DND-41 (cell line): ENCODE results near the gene MAP6.

ENCODE experiments used
- ATAC-seq: fragments of 200-7000 bp; cut with Tn5 transposase; 3 replicates; pipeline ENCODE4 v1.9.1; 2021; ENCODE audit warnings: low read depth; ENCODE audit not compliant: insufficient read depth
- DNase-seq: peaks from one replicate; pipeline ENCODE4 v3.0.0-alpha.2; 2020
- H2AFZ ChIP-seq: 2 replicates; pipeline ENCODE4 v1.6.0; 2012; ENCODE audit warnings: low read depth, low read length
- H3K27ac ChIP-seq: 2 replicates; pipeline ENCODE4 v1.5.1; 2012; ENCODE audit warnings: low read length, inconsistent platforms
- H3K27me3 ChIP-seq: fragments of 200-600 bp; sonication (generic); 2 replicates; pipeline ENCODE4 v1.6.0; 2012; ENCODE audit warnings: low read length, mild to moderate bottlenecking, inconsistent platforms; ENCODE audit not compliant: insufficient read depth, poor library complexity
- H3K36me3 ChIP-seq: 2 replicates; pipeline ENCODE4 v1.5.1; 2012; ENCODE audit warnings: low read length, inconsistent platforms; ENCODE audit not compliant: insufficient read depth
- H3K4me1 ChIP-seq: 2 replicates; pipeline ENCODE4 v1.5.1; 2012; ENCODE audit warnings: mild to moderate bottlenecking, low read length; ENCODE audit not compliant: insufficient read depth
- H3K4me2 ChIP-seq: 2 replicates; pipeline ENCODE4 v1.6.0; 2012; ENCODE audit warnings: mild to moderate bottlenecking, moderate library complexity, low read length, inconsistent platforms; ENCODE audit not compliant: insufficient read depth
- H3K4me3 ChIP-seq, 2 experiments: fragments of 200-600 bp in 1 of 2; shearing (Covaris generic) in 1 of 2; 2 replicates each; pipeline ENCODE4 v1.5.1; 2012 to 2016; ENCODE audit warnings: inconsistent platforms in 2 of 2, low read length in 2 of 2, mild to moderate bottlenecking in 2 of 2, low read depth in 1 of 2, moderate library complexity in 1 of 2
- H3K79me2 ChIP-seq: 2 replicates; pipeline ENCODE4 v1.6.0; 2012; ENCODE audit warnings: low read length, inconsistent platforms; ENCODE audit not compliant: insufficient read depth
- H3K9ac ChIP-seq: 2 replicates; pipeline ENCODE4 v1.6.0; 2012; ENCODE audit warnings: low read depth, mild to moderate bottlenecking, inconsistent platforms, low read length, moderate library complexity
- H3K9me3 ChIP-seq: 2 replicates; pipeline ENCODE4 v1.5.1; 2012; ENCODE audit warnings: low read length, moderate library complexity, mild to moderate bottlenecking, inconsistent platforms; ENCODE audit not compliant: insufficient read depth, severe bottlenecking
- H4K20me1 ChIP-seq: 2 replicates; pipeline ENCODE4 v1.6.0; 2012; ENCODE audit warnings: low read length; ENCODE audit not compliant: insufficient read depth
- CTCF ChIP-seq: IDR thresholded peaks from 2 replicates; pipeline ENCODE4 v1.5.1; 2012; ENCODE audit warnings: borderline replicate concordance, low read length, moderate library complexity, mild to moderate bottlenecking; ENCODE audit not compliant: poor library complexity, severe bottlenecking; ENCODE audit errors: extremely low read depth
- EZH2 ChIP-seq: IDR thresholded peaks from 3 replicates; pipeline ENCODE4 v1.6.1; 2012; ENCODE audit warnings: borderline replicate concordance, low read depth, mild to moderate bottlenecking, moderate library complexity, low read length, inconsistent platforms; ENCODE audit not compliant: severe bottlenecking

The MAP6 gene

GRCh38 chr11:75593286-75593915 lies 75.4 kb downstream of the MAP6 start:
- Histone ChIP-seq H3K27ac (no peak overlapping the region), H3K36me3 (no peaks in the 10 kb centered on the region), H4K20me1 (no peaks in the 10 kb centered on the region), H3K79me2 (no peaks in the 10 kb centered on the region), H3K4me2 (no peak overlapping the region), H3K4me1 (no peaks in the 10 kb centered on the region), H3K27me3 (peaks cover 4% of the 10 kb centered on the region), H2AFZ (no peak overlapping the region), H3K9me3 (no peaks in the 10 kb centered on the region), H3K9ac (no peak overlapping the region), H3K4me3 (no peak overlapping the region)
- no peak for ATAC-seq
- TF ChIP-seq CTCF (no peak), EZH2 (no peak)
- DNase-seq = no peak

GRCh38 chr11:75592715-75593114 lies 76.1 kb downstream of the MAP6 start:
- H3K9me3 ChIP-seq = no peaks in the 10 kb centered on the region
- peaks cover 4% of the 10 kb centered on the region for H3K27me3 ChIP-seq
- TF ChIP-seq EZH2 (no peak), CTCF (peak; percentile 3)
- H2AFZ ChIP-seq = no peak overlapping the region
- no peak overlapping the region for H3K4me2 ChIP-seq
- ATAC-seq (no peak), DNase-seq (no peak)
- H3K27ac ChIP-seq = no peak overlapping the region
- no peak overlapping the region for H3K9ac ChIP-seq
- no peaks in the 10 kb centered on the region for H3K36me3 ChIP-seq
- H3K79me2 ChIP-seq = no peaks in the 10 kb centered on the region
- no peak overlapping the region for H3K4me3 ChIP-seq
- no peaks in the 10 kb centered on the region for H4K20me1 ChIP-seq
- H3K4me1 ChIP-seq = no peaks in the 10 kb centered on the region

- no peak for DNase-seq
- no peak overlapping the region for H3K4me2 ChIP-seq
- no peaks in the 10 kb centered on the region for H3K36me3 ChIP-seq
- no peaks in the 10 kb centered on the region for H4K20me1 ChIP-seq
- peaks cover 4% of the 10 kb centered on the region for H3K27me3 ChIP-seq
- no peaks in the 10 kb centered on the region for H3K9me3 ChIP-seq
- no peak overlapping the region for H3K27ac ChIP-seq
- H3K79me2 ChIP-seq = no peaks in the 10 kb centered on the region
- H3K9ac ChIP-seq = no peak overlapping the region
- H3K4me3 ChIP-seq = no peak overlapping the region
- no peaks in the 10 kb centered on the region for H3K4me1 ChIP-seq
- no peak for TF ChIP-seq CTCF
- TF ChIP-seq EZH2 = no peak
- H2AFZ ChIP-seq = no peak overlapping the region
- no peak for ATAC-seq
These were observed 76.9 kb downstream of the MAP6 start for GRCh38 chr11:75591966-75592365.

- ATAC-seq = no peak
- no peak overlapping the region for H3K27ac ChIP-seq
These were observed 77.5 kb downstream of the MAP6 start for GRCh38 chr11:75591371-75591770.

More at GRCh38 chr11:75591371-75591770, 77.5 kb downstream of the MAP6 start:
- Histone ChIP-seq H4K20me1 (no peaks in the 10 kb centered on the region), H3K4me1 (no peaks in the 10 kb centered on the region), H3K36me3 (no peaks in the 10 kb centered on the region), H3K27me3 (peaks cover 4% of the 10 kb centered on the region), H3K9ac (no peak overlapping the region), H3K79me2 (no peaks in the 10 kb centered on the region), H3K4me3 (no peak overlapping the region), H3K9me3 (no peaks in the 10 kb centered on the region), H3K4me2 (no peak overlapping the region), H2AFZ (no peak overlapping the region)
- TF ChIP-seq CTCF (no peak), EZH2 (no peak)
- no peak for DNase-seq
